HG03097 (cell line): ENCODE results near the gene PMIS2.

Experiments used
- ATAC-seq: cut with Tn5 transposase; IDR thresholded peaks from one replicate; pipeline ENCODE4 v1.9.1; 2021; ENCODE audit not compliant: unreplicated experiment, low FRiP score

The PMIS2 gene

DNA sequence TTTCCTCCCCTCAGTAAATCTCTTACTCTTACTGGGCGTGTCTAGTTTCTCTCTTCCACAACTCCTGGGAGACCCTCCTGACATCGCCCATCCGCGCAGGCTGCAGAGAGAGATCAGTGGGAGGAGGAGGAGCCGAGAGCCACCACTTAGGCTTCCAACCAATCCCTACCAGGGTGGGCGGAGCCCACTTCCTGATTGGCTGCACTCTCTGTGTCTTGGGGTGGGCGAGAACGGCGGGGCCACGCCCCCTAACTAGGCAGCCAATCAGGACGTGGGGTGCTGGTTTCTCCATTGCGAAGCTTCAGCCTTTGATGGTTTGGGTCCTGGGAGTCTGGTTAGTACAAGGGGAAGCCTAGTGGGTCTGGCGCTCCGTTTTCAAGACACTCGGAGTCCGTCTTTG lies at the start of gene PMIS2:
TSS of gene PMIS2 (plus strand) at position 326 of the 400 bp plus-strand sequence. CDS start 87 bp downstream, outside the sequence.
- ATAC-seq = no peak

DNA sequence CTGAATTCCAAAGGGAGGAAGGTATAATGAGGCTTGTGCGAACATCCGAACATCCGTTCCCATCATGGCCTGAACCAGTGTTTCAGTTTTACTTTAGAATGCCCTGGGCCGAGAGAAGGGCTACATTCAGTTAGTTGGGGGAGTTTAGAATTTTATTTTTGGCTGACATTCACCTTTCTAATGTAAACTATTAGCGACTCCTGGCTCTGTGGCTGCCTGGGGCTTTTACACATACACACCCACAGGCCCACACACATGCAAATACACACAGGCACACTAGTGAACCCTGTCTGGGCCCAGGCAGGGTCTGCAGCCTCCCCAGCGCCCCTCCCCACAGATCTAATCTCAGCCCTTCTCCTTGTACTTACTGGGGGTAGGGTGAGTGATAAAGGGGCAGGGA lies 46.7 kb upstream of the PMIS2 start:
- no peak for ATAC-seq

DNA sequence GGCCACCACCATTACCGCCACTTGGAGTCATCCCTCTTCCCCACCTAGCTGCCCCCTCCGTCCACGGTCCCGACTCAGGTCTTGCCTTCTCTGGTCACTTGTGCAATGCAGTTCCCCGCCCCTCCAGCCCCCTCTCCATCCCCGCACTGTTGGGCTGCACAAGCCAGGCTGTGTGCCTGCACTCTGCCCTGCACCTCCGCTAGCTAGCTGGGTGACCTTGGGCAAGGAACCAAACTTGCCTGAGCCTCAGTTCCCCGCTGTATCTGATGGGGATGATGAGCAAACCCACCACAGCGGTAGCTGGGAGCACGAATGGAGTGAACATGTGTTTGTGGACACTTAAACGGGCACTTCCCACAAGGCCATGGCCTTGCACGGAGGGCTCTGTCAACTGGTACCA lies 46.1 kb upstream of the PMIS2 start:
- no peak for ATAC-seq

DNA sequence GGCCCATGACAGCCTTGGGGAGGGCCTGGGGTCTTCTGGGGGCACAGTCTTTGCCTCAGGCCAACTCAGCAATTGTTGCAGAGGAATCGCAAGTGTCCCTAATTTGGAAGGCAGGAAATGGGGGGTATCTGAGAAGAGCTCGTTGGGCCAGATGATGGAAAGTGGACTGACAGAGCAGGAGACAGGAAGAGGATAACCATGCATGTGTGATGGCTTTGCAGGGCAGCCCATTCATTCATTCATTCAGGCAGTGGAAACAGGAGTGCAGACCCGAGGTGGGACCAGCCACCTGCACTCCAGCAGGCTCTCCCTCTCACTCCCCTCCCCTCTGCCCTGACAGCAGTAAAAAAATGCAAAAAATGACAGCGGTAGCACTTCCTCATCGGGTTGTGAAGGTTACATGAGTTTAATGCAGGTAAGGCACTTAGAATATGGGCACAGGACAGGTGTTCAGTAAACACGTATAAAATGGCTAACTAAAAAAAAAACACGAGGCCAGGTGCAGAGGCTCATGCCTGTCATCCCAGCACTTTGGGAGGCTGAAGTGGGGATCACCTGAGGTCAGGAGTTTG lies 45.5 kb upstream of the PMIS2 start:
- ATAC-seq = no peak

DNA sequence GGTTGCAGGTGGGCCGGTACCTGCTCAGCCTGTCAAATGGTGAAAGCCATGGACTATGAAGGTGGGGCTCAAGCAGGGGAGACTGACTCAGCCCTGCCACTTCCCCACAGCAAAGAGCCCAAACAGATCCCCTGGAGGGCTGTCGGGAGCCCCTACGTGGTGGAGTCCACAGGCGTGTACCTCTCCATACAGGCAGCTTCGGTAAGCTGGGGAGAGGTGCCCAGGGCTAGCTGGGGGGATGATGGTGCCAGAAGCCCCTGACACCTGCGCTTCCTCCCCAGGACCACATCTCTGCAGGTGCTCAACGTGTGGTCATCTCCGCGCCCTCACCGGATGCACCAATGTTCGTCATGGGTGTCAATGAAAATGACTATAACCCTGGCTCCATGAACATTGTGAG lies 43.8 kb upstream of the PMIS2 start:
- no peak for ATAC-seq

DNA sequence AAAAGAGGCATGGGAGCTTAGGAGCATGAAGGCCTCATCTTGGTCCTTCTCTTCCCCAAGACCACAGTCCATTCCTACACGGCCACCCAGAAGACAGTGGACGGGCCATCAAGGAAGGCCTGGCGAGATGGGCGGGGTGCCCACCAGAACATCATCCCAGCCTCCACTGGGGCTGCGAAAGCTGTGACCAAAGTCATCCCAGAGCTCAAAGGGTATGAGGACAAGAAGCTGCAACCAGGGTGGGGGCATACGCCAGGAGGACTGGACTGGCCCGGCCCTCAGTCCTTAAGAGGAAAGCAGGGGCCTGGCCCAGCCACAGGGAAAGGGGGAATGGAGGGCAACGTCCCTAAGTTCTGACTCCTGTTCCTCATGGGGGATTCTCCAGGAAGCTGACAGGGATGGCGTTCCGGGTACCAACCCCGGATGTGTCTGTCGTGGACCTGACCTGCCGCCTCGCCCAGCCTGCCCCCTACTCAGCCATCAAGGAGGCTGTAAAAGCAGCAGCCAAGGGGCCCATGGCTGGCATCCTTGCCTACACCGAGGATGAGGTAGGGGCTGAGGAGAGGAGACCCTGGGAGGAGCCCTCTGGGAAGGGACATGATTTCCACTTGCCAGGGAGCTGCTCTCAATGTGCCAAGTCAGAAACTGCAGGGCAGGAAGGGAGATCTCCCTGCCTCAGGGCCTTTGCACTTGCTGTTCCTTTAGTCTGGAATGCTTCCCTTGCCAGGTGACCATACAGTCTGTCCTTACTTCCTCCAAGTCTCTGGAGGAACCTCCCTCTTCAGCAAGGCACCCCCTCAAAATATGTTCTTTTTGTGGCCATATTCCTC lies 42.5 kb upstream of the PMIS2 start:
- ATAC-seq = no peak

DNA sequence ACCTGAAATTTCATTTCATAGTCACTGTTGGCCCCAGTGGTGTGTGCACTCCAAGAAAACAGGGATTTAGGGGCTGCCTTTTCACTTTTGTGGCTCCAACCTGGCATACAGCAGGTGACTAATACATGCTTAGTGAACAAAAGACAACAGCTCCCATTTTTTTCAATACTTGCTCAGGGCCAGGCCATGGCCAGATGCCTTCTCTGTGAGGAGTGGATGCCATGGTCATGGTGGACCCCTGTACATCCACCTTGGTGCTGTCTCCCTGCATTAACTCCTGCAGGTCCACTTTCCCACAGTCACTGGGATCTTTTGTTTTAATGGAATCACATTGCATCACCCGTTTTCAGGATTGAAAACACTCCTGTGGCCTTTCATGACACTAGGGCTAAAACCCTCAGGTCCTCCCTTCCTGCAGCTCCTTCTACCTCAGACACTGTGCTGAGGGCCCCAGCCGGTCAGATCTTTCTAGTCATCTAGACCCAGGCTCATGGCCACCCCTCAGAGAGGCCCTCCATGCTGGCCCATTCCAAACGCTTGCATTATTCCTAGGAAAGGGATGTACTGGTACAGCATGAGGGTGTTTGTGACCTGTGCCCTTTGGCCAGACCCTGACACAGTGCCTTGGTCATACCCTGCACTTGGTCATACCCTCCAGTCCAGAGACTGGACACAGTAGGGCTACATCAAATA lies 41.7 kb upstream of the PMIS2 start:
- ATAC-seq = no peak

DNA sequence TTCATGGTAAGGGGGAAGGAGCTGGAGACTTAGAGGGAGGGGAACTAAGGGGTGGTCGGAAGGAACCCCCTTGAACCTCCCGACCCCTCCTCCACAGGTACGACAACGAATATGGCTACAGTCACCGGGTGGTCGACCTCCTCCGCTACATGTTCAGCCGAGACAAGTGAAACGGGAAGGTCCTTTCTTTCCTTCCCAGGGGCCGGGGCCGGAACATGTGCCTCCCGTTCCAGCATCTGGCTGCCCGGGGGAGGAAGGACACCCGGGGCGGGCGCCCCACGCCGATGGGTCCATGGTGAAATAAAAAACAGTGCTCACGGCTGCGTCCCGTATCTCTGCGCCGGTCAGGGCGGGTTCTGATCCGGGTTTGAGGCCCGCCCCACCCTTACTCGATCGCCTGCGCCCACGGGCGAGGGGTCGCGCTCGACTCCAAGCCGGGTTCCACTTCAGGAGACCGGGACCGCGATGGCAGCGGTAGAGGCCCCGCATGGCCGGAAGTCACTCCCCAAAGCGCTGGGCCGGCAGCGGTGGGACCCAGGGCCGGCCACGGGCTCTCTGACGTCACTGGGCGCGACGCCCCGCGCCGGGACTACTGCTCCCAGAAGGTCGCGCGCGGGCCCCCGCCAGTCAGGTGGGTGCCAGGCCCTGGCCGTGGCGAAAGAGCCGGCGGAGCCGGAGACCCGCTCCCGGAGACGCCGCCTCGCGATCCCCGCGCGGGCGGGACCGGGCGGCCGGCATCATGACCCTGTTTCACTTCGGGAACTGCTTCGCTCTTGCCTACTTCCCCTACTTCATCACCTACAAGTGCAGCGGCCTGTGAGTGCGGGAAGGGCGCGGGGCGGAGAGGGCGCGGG lies 40.7 kb upstream of the PMIS2 start, which contains the start of gene TMEM147:
TSS of gene TMEM147 (plus strand) at position 626 of the 854 bp plus-strand sequence. CDS start at position 740, 114 bp downstream.
- ATAC-seq = peak; percentile 66

DNA sequence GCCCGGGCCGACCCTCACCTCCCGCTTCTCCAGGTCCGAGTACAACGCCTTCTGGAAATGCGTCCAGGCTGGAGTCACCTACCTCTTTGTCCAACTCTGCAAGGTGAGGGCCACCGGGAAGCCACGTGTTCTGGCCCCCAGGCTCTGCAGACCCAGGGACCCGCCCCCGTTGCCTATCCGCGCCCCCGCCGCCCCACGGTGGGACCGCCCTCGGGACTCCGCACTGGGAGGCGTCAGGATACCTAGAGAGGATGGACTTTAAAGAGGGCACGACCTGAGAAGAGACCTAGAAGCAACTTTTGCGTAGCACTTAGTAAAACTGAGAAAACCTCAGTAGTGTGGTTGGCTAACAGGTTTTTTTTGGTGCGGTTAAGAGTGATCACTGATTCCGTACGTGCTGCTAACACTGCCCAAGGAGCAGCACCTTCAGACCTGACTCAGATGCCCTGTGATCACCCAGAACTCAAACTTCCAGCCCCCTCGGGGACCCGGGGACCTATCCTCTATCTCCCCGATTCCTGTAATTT lies 40.1 kb upstream of the PMIS2 start:
- peak; percentile 21 for ATAC-seq

DNA sequence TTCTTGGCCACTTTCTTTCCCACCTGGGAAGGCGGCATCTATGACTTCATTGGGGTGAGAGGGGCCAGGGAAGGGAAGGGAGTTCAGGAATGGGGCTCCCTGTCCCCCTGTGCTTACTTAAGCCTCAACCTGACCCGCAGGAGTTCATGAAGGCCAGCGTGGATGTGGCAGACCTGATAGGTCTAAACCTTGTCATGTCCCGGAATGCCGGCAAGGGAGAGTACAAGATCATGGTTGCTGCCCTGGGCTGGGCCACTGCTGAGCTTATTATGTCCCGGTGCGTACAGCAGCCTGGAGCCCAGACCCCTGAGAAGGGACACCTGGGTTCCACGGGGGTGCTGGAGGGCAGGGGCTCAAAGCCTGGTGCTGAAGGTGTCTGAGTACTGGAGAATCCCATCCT lies 39.4 kb upstream of the PMIS2 start:
- no peak for ATAC-seq

DNA sequence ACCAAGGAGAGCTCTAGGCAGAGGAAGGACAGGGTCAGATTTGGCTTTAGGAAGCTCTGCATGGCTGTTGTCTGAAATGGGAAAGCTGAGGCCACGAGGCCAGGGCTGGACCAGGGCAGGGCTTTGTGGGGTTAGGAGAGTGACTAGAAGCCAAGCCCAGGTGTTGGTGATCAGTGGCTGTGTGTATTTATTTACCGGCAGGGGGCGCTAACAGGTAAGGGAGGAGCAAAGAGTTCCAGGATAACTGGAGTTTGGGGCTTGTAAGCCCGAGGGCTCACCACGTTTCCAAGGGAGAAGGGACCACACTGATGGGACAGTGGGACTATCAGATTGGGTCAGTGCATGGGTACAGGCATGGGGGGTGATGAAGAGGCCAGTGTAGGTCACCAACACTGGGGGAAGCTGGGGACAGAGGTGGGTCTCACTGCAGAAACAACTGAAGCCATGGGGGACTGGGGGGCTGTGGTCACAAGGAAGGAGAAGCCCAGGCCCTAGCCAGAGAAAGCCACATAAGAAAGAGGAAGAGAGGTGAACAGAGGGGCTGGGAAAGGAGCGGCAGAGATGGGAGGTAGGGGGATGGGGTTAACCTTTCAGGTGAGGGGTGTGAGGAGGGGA lies 36.7 kb upstream of the PMIS2 start:
- ATAC-seq = no peak

DNA sequence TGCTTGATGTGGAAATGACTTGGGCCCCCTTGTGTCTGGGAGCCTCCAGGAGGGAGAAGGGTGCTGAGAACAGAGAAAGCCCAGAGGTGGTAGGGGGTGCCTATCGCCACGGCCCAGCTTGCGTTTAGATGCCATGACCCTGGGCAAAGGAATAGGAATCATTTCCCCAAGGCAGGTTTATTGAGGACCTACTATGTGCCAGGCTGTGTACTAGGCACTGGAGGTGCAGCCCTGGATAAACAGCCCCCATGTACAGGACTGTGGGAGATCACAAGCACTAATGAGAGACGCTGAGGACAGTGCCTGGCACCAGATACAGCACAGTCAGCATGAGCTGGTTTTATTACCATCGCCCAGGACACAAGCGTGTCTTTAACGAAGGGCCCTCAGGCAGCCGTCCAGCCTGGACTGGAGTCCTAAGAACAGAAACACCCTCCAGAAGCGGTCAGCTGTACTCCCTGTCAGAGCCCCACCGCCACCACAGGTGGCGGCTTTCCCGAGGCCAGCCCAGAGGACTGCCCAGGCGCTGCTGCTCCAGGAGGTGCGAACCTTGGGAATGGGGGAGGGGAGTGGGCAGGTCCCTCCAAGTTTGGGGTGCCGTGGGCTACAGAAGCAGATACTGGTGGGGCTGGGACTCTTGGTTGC lies 36.0 kb upstream of the PMIS2 start:
- no peak for ATAC-seq

DNA sequence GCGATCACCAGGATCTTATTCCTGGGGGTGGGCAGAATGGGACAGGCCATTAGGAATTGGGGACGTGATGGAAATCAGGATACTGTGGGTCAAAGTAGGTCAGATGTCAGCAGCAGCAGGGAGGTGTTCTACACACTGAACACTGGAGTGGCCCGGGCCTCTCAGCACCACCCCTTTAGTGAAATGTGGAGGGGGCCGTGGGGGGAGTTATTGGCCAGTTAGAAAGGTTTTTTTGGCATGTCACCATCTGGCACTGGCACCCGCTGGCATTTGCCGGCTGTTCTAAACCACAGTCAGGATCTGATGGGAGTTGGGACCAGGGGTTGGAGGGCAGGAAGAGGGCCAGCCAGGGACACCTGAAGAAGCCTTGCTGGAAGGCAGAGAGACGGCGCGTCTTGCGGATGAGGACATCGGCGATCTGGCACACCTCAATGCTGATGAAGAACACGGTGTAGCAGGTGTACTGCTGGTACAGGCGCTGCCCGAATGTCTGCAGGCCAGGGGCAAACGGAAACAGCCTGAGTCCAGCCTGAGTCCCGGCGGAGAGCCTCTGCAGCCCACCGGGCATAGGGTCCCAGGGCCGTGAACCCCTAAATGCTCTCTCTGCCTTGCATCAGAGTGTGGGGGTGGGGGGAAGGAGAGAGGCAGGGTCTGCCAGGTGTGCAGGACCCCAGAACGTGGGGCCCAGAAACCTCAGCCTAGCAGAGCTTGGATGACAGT lies 34.7 kb upstream of the PMIS2 start:
- ATAC-seq = no peak

DNA sequence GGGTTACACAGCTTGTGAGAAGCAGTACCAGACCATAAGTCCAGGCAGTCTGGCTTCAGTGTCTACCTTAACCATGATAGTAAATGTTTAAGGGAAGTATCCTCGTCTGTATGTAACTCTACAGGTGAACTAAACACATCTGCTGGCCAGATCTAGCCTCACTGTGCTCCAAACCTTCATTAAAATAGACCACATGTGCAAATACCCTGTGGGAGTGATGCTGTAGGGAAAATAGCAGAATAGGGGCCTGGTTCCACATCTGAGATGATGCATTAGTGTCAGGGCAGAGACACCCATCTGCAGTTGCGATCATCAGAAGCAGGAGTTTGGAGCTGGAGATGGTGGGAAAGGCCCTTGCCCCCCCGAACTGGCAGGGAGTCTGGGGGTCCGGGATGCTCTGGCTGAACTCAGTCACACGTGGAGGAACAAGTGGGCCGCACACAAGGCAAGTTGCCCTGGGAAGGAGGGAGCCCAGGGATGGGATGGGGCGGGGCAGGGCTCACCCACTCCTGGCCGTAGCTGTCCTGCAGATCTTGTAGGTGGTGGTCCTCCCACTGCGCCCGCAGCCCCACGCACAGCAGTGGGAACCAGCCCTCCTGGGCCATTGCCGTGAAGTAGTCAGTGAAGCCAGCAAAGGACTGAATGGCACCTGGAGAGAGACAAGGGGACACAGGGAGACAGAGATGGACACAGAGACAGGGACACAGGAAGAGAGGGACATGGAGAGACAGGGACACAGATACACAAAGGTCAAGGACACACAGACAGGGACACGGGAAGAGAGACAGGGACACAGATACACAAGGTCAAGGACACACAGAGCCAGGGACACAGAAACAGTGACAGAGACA lies 33.2 kb upstream of the PMIS2 start:
- no peak for ATAC-seq

DNA sequence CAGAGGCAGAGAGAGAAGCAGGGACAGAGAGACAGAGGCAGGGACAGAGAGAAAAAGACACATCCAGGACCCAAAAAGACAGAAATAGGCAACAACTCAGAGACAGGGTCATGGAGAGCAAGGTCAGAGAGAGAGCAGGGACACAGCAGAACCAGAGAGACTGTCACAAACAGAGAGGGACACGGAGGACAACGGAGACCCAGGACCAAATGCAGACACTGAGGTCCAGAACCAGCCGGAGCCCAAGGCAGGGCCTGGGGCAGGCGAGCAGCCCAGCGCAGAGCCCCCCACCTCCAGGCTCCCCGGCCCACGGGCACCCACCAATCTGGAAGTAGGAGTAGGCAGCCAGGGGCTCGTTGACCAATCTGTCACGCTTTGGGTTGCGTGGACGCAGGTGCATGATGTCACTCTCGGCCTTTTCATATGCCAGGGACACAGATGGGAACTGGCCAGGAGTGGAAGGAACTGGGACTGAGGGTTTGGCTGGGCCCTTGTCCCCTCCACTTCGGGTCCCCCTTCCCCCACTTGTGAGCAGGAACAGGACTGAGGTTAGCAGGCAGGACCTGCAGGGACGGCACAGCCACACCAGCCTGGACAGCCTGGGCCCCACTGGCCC lies 32.5 kb upstream of the PMIS2 start:
- no peak for ATAC-seq

DNA sequence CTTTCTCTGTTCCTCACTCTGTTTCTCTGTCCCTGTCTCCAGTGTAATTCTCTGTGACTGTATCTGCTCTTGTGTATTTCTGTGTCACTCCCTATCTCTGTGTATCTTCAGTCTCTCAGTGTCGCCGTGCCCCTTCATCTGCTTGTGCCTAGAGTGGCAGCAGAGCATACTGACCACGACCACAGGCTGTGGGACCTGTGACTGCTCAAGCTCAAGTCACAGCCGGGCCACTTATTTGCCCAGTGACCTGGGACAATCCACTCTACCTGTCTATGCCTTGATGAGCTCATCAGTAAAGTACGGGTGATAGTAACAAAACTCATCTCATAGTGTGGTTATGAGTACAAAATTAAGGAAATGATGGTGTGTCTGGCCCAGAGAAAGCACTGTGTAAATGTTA lies 31.9 kb upstream of the PMIS2 start:
- ATAC-seq = no peak

DNA sequence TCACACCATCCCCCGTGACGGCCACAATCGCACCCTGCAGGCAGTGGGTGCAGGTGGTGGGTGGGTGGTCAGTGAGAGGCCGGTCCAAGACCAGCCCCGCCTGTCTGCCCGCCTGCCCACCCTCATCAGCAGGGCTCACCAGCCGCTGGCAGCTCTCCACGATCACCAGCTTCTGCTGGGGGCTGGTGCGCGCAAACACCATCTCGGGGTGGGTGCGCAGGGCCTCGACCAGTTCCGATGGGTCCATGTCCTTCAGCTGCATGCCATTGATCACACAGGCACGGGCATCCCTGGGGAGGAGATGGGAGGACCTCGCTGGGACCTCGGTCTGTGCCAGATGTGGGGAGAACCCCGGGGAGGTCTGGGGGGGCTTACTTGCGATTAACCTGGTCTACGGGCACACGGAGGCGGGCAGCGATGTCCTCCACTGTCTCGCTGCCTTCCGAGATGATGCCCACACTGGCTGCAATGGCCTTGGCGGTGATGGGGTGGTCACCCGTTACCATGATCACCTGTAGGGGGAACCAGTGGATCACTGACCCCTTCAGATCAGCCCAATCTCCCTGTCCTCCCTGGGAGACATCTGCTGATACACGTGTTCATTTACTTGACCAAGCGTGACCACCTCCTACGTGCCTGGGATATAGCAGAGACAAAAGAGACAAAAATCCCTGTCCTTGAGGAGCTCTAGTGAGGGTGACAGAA lies 30.5 kb upstream of the PMIS2 start:
- no peak for ATAC-seq
